ENCODE measurements around the gene AKAP13. TPM values are rescaled to one million over a fixed set of nuclear protein-coding genes. Genes with fewer than 3 reads are reported as not detected.

Gene AKAP13
- total RNA-seq, 1 donor from 2014 or later = 443 TPM

GRCh38 chr15:85443593-85444087, 63.2 kb downstream of the AKAP13 start:
- ATAC-seq = peak; percentile 91 to 95

DNA sequence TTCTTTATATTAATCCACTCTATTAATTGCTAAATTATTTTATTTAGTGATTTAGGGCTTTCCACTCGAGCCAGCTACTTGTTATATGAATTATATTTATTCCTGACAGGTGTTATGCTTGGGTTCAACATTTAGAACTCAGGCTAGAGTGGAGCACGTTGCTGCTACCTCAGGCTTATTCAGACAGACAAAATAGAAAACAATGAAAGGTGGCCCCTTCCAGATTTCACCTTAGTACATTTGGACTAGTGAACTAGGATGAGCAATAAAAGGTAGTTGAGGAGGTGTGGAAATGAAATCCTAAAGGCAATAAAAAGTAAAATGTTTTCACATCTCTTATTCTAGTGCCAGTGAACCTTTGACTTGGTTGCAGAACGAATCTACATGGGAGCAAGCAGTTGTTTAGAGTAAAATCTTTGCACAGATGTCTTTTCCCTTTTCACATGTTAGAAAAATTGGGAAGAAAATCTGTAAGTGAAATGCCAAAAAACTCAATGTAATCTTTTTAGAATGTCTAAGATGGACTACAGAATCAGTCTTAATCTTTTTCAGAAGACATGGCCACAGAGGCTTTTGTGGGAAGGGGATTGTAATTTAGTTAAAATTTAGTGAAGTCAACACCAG, 63.8 kb downstream of the AKAP13 start:
- H3K4me3 ChIP-seq = no peak overlapping the region
- peaks cover 40% of the 10 kb centered on the region for H3K4me1 ChIP-seq
- H3K27ac ChIP-seq = peak overlapping the region; percentile 58
- H3K9me3 ChIP-seq = no peaks in the 10 kb centered on the region
- DNase-seq (no peak), ATAC-seq (peak in 1 of 2 donors; percentile 42)
- intact Hi-C loops (cut with DNase I) = no loop called here
- TF ChIP-seq, protein P1, sequence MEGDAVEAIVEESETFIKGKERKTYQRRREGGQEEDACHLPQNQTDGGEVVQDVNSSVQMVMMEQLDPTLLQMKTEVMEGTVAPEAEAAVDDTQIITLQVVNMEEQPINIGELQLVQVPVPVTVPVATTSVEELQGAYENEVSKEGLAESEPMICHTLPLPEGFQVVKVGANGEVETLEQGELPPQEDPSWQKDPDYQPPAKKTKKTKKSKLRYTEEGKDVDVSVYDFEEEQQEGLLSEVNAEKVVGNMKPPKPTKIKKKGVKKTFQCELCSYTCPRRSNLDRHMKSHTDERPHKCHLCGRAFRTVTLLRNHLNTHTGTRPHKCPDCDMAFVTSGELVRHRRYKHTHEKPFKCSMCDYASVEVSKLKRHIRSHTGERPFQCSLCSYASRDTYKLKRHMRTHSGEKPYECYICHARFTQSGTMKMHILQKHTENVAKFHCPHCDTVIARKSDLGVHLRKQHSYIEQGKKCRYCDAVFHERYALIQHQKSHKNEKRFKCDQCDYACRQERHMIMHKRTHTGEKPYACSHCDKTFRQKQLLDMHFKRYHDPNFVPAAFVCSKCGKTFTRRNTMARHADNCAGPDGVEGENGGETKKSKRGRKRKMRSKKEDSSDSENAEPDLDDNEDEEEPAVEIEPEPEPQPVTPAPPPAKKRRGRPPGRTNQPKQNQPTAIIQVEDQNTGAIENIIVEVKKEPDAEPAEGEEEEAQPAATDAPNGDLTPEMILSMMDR (IDR thresholded peaks at IDR 0.05) = no peak
- no peaks in the 10 kb centered on the region for H3K36me3 ChIP-seq
- H3K27me3 ChIP-seq (ENCODE audit: low read depth) = no peaks in the 10 kb centered on the region

More at GRCh38 chr15:85443593-85444087, 63.2 kb downstream of the AKAP13 start:
- Histone ChIP-seq H3K4me1 (peaks cover 40% of the 10 kb centered on the region), H3K27ac (peak overlapping the region; percentile 60), H3K4me3 (no peak overlapping the region), H3K27me3 (ENCODE audit: low read depth) (no peaks in the 10 kb centered on the region), H3K9me3 (no peaks in the 10 kb centered on the region), H3K36me3 (no peaks in the 10 kb centered on the region)
- TF ChIP-seq, protein P1 (IDR thresholded peaks at IDR 0.05) = no peak
- intact Hi-C loops (cut with DNase I) = no loop called here
- no peak for DNase-seq

DNA sequence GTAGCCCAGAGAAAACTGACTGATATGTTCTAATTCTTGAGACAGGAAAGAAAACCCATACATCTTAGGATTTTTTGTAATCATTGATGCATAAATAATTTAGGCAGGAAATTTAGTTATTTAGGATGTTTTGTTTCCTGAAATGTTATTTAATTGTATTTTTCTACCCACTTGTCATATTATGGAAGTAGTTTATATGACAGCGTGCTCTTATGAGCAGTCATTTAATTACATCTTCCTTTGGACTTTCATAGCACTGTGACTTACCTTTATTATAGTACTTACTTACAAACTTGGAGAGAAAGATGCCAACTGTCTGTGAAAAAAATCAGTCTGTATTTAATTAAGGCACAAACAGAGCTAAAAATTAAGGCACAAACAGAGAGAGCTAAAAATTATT, 65.0 kb downstream of the AKAP13 start:
- DNase-seq = no peak

GRCh38 chr15:85451099-85451700, 70.8 kb downstream of the AKAP13 start:
- no peaks in the 10 kb centered on the region for H3K27me3 ChIP-seq (ENCODE audit: low read depth)
- H3K36me3 ChIP-seq = no peaks in the 10 kb centered on the region
- peaks cover 15% of the 10 kb centered on the region for H3K9me3 ChIP-seq
- no peak overlapping the region for H3K4me3 ChIP-seq
- no peak for DNase-seq
- ATAC-seq = no peak
- intact Hi-C loops (cut with DNase I) = no loop called here
- H3K4me1 ChIP-seq = peaks cover 20% of the 10 kb centered on the region
- H3K27ac ChIP-seq = no peak overlapping the region
- TF ChIP-seq, protein P1 (IDR thresholded peaks at IDR 0.05) = no peak

More for the DNA sequence above, 65.0 kb downstream of the AKAP13 start:
- H3K27ac ChIP-seq = peak overlapping the region; percentile 58
- H3K4me1 ChIP-seq = peaks cover 35% of the 10 kb centered on the region
- no peaks in the 10 kb centered on the region for H3K36me3 ChIP-seq
- intact Hi-C loops (cut with DNase I) = no loop called here
- H3K27me3 ChIP-seq (ENCODE audit: low read depth) = no peaks in the 10 kb centered on the region
- no peak overlapping the region for H3K4me3 ChIP-seq
- no peak for ATAC-seq
- TF ChIP-seq, protein P1 (IDR thresholded peaks at IDR 0.05) = no peak
- H3K9me3 ChIP-seq = peaks cover 7% of the 10 kb centered on the region

- Histone ChIP-seq H3K4me3 (no peak overlapping the region), H3K36me3 (no peaks in the 10 kb centered on the region), H3K27ac (no peak overlapping the region), H3K9me3 (peaks cover 15% of the 10 kb centered on the region), H3K4me1 (peaks cover 20% of the 10 kb centered on the region), H3K27me3 (ENCODE audit: low read depth) (no peaks in the 10 kb centered on the region)
- DNase-seq (no peak), ATAC-seq (no peak)
- TF ChIP-seq, protein P1 (IDR thresholded peaks at IDR 0.05) = no peak
- intact Hi-C loops (cut with DNase I) = no loop called here
Observed at GRCh38 chr15:85452436-85452835, 72.0 kb downstream of the AKAP13 start.
